ENCODE measurements around the gene CCDC141. TPM values are rescaled to one million over a fixed set of nuclear protein-coding genes. Genes with fewer than 3 reads are reported as not detected.

The CCDC141 gene
- total RNA-seq, 1 donor from 2014 or later = 61.6 TPM

GRCh38 chr2:178865146-178865936 lies 184.6 kb downstream of the CCDC141 start:
- peak overlapping the region; percentile 58 to 66 (median 60) for H3K4me3 ChIP-seq (ENCODE audit: low read length in 3 of 3)
- peaks cover 28 to 59% (median 39%) of the 10 kb centered on the region in 3 donors for H3K4me1 ChIP-seq (ENCODE audit: control insufficient read depth in 3 of 3, insufficient read depth in 3 of 3, low read length in 3 of 3)
- peak overlapping the region; percentile 98 for H3K27ac ChIP-seq (ENCODE audit: low read depth, low read length)
- H3K9me3 ChIP-seq (ENCODE audit: control insufficient read depth in 3 of 3, low read length in 3 of 3) = no peaks in the 10 kb centered on the region
- no peaks in the 10 kb centered on the region for H3K27me3 ChIP-seq (ENCODE audit: control insufficient read depth in 3 of 3, insufficient read depth in 3 of 3, low read length in 3 of 3)
- peak overlapping the region; percentile 72 to 82 (median 79) for H3K9ac ChIP-seq (ENCODE audit: low read depth in 1 of 3, low read length in 3 of 3)
- H3K36me3 ChIP-seq (ENCODE audit: control insufficient read depth in 3 of 3, insufficient read depth in 3 of 3, low read length in 3 of 3) = no peaks in the 10 kb centered on the region

GRCh38 chr2:178863856-178864620 lies 185.9 kb downstream of the CCDC141 start:
- Histone ChIP-seq H3K36me3 (ENCODE audit: control insufficient read depth in 3 of 3, insufficient read depth in 3 of 3, low read length in 3 of 3) (no peaks in the 10 kb centered on the region), H3K27ac (ENCODE audit: low read depth, low read length) (peak overlapping the region; percentile 98), H3K27me3 (ENCODE audit: control insufficient read depth in 3 of 3, insufficient read depth in 3 of 3, low read length in 3 of 3) (no peaks in the 10 kb centered on the region), H3K4me1 (ENCODE audit: control insufficient read depth in 3 of 3, insufficient read depth in 3 of 3, low read length in 3 of 3) (peaks cover 26 to 50% (median 39%) of the 10 kb centered on the region in 3 donors), H3K4me3 (ENCODE audit: low read length in 3 of 3) (peak overlapping the region; percentile 56 to 66 (median 60)), H3K9ac (ENCODE audit: low read depth in 1 of 3, low read length in 3 of 3) (peak overlapping the region; percentile 72 to 82 (median 79)), H3K9me3 (ENCODE audit: control insufficient read depth in 3 of 3, low read length in 3 of 3) (no peaks in the 10 kb centered on the region)

- no peaks in the 10 kb centered on the region for H3K9me3 ChIP-seq (ENCODE audit: control insufficient read depth in 3 of 3, low read length in 3 of 3)
- peak overlapping the region; percentile 72 to 82 (median 79) for H3K9ac ChIP-seq (ENCODE audit: low read depth in 1 of 3, low read length in 3 of 3)
- H3K27ac ChIP-seq (ENCODE audit: low read depth, low read length) = peak overlapping the region; percentile 98
- peak overlapping the region; percentile 56 to 66 (median 60) for H3K4me3 ChIP-seq (ENCODE audit: low read length in 3 of 3)
- no peaks in the 10 kb centered on the region for H3K27me3 ChIP-seq (ENCODE audit: control insufficient read depth in 3 of 3, insufficient read depth in 3 of 3, low read length in 3 of 3)
- H3K4me1 ChIP-seq (ENCODE audit: control insufficient read depth in 3 of 3, insufficient read depth in 3 of 3, low read length in 3 of 3) = peaks cover 26 to 50% (median 39%) of the 10 kb centered on the region in 3 donors
- H3K36me3 ChIP-seq (ENCODE audit: control insufficient read depth in 3 of 3, insufficient read depth in 3 of 3, low read length in 3 of 3) = no peaks in the 10 kb centered on the region
Measured at GRCh38 chr2:178863130-178863855, 186.6 kb downstream of the CCDC141 start.

GRCh38 chr2:178860551-178860950 lies 189.4 kb downstream of the CCDC141 start:
- H3K9me3 ChIP-seq (ENCODE audit: control insufficient read depth in 3 of 3, low read length in 3 of 3) = no peaks in the 10 kb centered on the region
- H3K9ac ChIP-seq (ENCODE audit: low read depth in 1 of 3, low read length in 3 of 3) = peak overlapping the region in 2 of 3 donors; percentile 24 to 71
- peak overlapping the region; percentile 98 for H3K27ac ChIP-seq (ENCODE audit: low read depth, low read length)
- peaks cover 23 to 44% (median 36%) of the 10 kb centered on the region in 3 donors for H3K4me1 ChIP-seq (ENCODE audit: control insufficient read depth in 3 of 3, insufficient read depth in 3 of 3, low read length in 3 of 3)
- no peaks in the 10 kb centered on the region for H3K27me3 ChIP-seq (ENCODE audit: control insufficient read depth in 3 of 3, insufficient read depth in 3 of 3, low read length in 3 of 3)
- peak overlapping the region in 1 of 3 donors; percentile 1 for H3K4me3 ChIP-seq (ENCODE audit: low read length in 3 of 3)
- H3K36me3 ChIP-seq (ENCODE audit: control insufficient read depth in 3 of 3, insufficient read depth in 3 of 3, low read length in 3 of 3) = no peaks in the 10 kb centered on the region

GRCh38 chr2:178859730-178860129 lies 190.2 kb downstream of the CCDC141 start:
- H3K9me3 ChIP-seq (ENCODE audit: control insufficient read depth in 3 of 3, low read length in 3 of 3) = no peaks in the 10 kb centered on the region
- H3K4me3 ChIP-seq (ENCODE audit: low read length in 3 of 3) = peak overlapping the region; percentile 15 to 49 (median 38)

GRCh38 chr2:178858896-178859625 lies 190.9 kb downstream of the CCDC141 start:
- Histone ChIP-seq H3K9ac (ENCODE audit: low read depth in 1 of 3, low read length in 3 of 3) (peak overlapping the region; percentile 58 to 72 (median 60)), H3K4me1 (ENCODE audit: control insufficient read depth in 3 of 3, insufficient read depth in 3 of 3, low read length in 3 of 3) (peaks cover 14 to 32% (median 25%) of the 10 kb centered on the region in 3 donors), H3K9me3 (ENCODE audit: control insufficient read depth in 3 of 3, low read length in 3 of 3) (no peaks in the 10 kb centered on the region), H3K27me3 (ENCODE audit: control insufficient read depth in 3 of 3, insufficient read depth in 3 of 3, low read length in 3 of 3) (no peaks in the 10 kb centered on the region), H3K27ac (ENCODE audit: low read depth, low read length) (peak overlapping the region; percentile 98), H3K4me3 (ENCODE audit: low read length in 3 of 3) (peak overlapping the region; percentile 15 to 56 (median 38)), H3K36me3 (ENCODE audit: control insufficient read depth in 3 of 3, insufficient read depth in 3 of 3, low read length in 3 of 3) (no peaks in the 10 kb centered on the region)

More at GRCh38 chr2:178859730-178860129, 190.2 kb downstream of the CCDC141 start:
- peaks cover 21 to 39% (median 32%) of the 10 kb centered on the region in 3 donors for H3K4me1 ChIP-seq (ENCODE audit: control insufficient read depth in 3 of 3, insufficient read depth in 3 of 3, low read length in 3 of 3)
- peak overlapping the region; percentile 58 to 72 (median 60) for H3K9ac ChIP-seq (ENCODE audit: low read depth in 1 of 3, low read length in 3 of 3)
- no peaks in the 10 kb centered on the region for H3K27me3 ChIP-seq (ENCODE audit: control insufficient read depth in 3 of 3, insufficient read depth in 3 of 3, low read length in 3 of 3)
- H3K36me3 ChIP-seq (ENCODE audit: control insufficient read depth in 3 of 3, insufficient read depth in 3 of 3, low read length in 3 of 3) = no peaks in the 10 kb centered on the region
- peak overlapping the region; percentile 98 for H3K27ac ChIP-seq (ENCODE audit: low read depth, low read length)

GRCh38 chr2:178855151-178855550 lies 194.8 kb downstream of the CCDC141 start:
- peak overlapping the region; percentile 73 for H3K27ac ChIP-seq (ENCODE audit: low read depth, low read length)
- H3K27me3 ChIP-seq (ENCODE audit: control insufficient read depth in 3 of 3, insufficient read depth in 3 of 3, low read length in 3 of 3) = no peaks in the 10 kb centered on the region
- no peak overlapping the region for H3K4me3 ChIP-seq (ENCODE audit: low read length in 3 of 3)
- H3K9me3 ChIP-seq (ENCODE audit: control insufficient read depth in 3 of 3, low read length in 3 of 3) = no peaks in the 10 kb centered on the region
- H3K9ac ChIP-seq (ENCODE audit: low read depth in 1 of 3, low read length in 3 of 3) = peak overlapping the region in 1 of 3 donors; percentile 46
- peaks cover 0 to 5% (median 0%) of the 10 kb centered on the region in 3 donors for H3K4me1 ChIP-seq (ENCODE audit: control insufficient read depth in 3 of 3, insufficient read depth in 3 of 3, low read length in 3 of 3)
- no peaks in the 10 kb centered on the region for H3K36me3 ChIP-seq (ENCODE audit: control insufficient read depth in 3 of 3, insufficient read depth in 3 of 3, low read length in 3 of 3)

- Histone ChIP-seq H3K36me3 (ENCODE audit: control insufficient read depth in 3 of 3, insufficient read depth in 3 of 3, low read length in 3 of 3) (peaks cover 0 to 3% (median 0%) of the 10 kb centered on the region in 3 donors), H3K4me1 (ENCODE audit: control insufficient read depth in 3 of 3, insufficient read depth in 3 of 3, low read length in 3 of 3) (peaks cover 9 to 20% (median 14%) of the 10 kb centered on the region in 3 donors), H3K27ac (ENCODE audit: low read depth, low read length) (no peak overlapping the region), H3K27me3 (ENCODE audit: control insufficient read depth in 3 of 3, insufficient read depth in 3 of 3, low read length in 3 of 3) (no peaks in the 10 kb centered on the region), H3K9me3 (ENCODE audit: control insufficient read depth in 3 of 3, low read length in 3 of 3) (no peaks in the 10 kb centered on the region), H3K9ac (ENCODE audit: low read depth in 1 of 3, low read length in 3 of 3) (no peak overlapping the region), H3K4me3 (ENCODE audit: low read length in 3 of 3) (no peak overlapping the region)
Measured at GRCh38 chr2:178848335-178848734, 201.6 kb downstream of the CCDC141 start.

GRCh38 chr2:178846458-178846802 lies 203.5 kb downstream of the CCDC141 start:
- Histone ChIP-seq H3K36me3 (ENCODE audit: control insufficient read depth in 3 of 3, insufficient read depth in 3 of 3, low read length in 3 of 3) (peaks cover 0 to 3% (median 0%) of the 10 kb centered on the region in 3 donors), H3K4me1 (ENCODE audit: control insufficient read depth in 3 of 3, insufficient read depth in 3 of 3, low read length in 3 of 3) (peaks cover 9 to 27% (median 14%) of the 10 kb centered on the region in 3 donors), H3K9ac (ENCODE audit: low read depth in 1 of 3, low read length in 3 of 3) (no peak overlapping the region), H3K27me3 (ENCODE audit: control insufficient read depth in 3 of 3, insufficient read depth in 3 of 3, low read length in 3 of 3) (no peaks in the 10 kb centered on the region), H3K4me3 (ENCODE audit: low read length in 3 of 3) (peak overlapping the region in 1 of 3 donors; percentile 47), H3K27ac (ENCODE audit: low read depth, low read length) (peak overlapping the region; percentile 76), H3K9me3 (ENCODE audit: control insufficient read depth in 3 of 3, low read length in 3 of 3) (no peaks in the 10 kb centered on the region)

All from skeletal muscle tissue (tissue), 4 donors.